ENCODE data around the gene CFAP52. TPM values are rescaled to one million over a fixed set of nuclear protein-coding genes. Genes with fewer than 3 reads are reported as not detected.

CFAP52 gene
- total and polyA plus RNA-seq, 2 of the 13 experiments (the other 11 are each of a cell fraction or from before 2014, with no cell fraction given) = not detected

- no peak for TF ChIP-seq AHR (CRISPR knock-in tag; IDR thresholded peaks at IDR 0.05)
- TF ChIP-seq ATF7 (IDR thresholded peaks at IDR 0.05) = no peak
- no peak for TF ChIP-seq ATF7 (CRISPR knock-in tag; IDR thresholded peaks at IDR 0.05)
- TF ChIP-seq GATAD2A (CRISPR knock-in tag; IDR thresholded peaks at IDR 0.05) = peak; percentile 45; the same call in 1 of the 2 replicates
- TF ChIP-seq SETDB1 (CRISPR knock-in tag; IDR thresholded peaks at IDR 0.05; ENCODE audit: borderline replicate concordance) = no peak
- no peak for TF ChIP-seq ZNF841 (CRISPR knock-in tag; IDR thresholded peaks at IDR 0.05; ENCODE audit: borderline replicate concordance)
- no peak for TF ChIP-seq ZNF839 (CRISPR knock-in tag; IDR thresholded peaks at IDR 0.05; ENCODE audit: borderline replicate concordance)
- no peak for TF ChIP-seq LBX2 (CRISPR knock-in tag; IDR thresholded peaks at IDR 0.05; ENCODE audit: borderline replicate concordance)
- TF ChIP-seq HHEX (CRISPR knock-in tag; IDR thresholded peaks at IDR 0.05) = no peak
- no peak for TF ChIP-seq ATF5 (CRISPR knock-in tag; IDR thresholded peaks at IDR 0.05; ENCODE audit: low read depth)
- no peak for TF ChIP-seq PLSCR1 (CRISPR knock-in tag; IDR thresholded peaks at IDR 0.05; ENCODE audit: borderline replicate concordance)
- no peak; the same call in 1 of the 2 replicates for TF ChIP-seq HNF4G (IDR thresholded peaks at IDR 0.05; ENCODE audit: borderline replicate concordance, low read depth, low read length)
- TF ChIP-seq HNF4G (CRISPR knock-in tag; IDR thresholded peaks at IDR 0.05; ENCODE audit: borderline replicate concordance, low read depth) = no peak
- no peak for TF ChIP-seq NPAS2 (CRISPR knock-in tag; IDR thresholded peaks at IDR 0.05; ENCODE audit: borderline replicate concordance)
- TF ChIP-seq ZBTB21 (CRISPR knock-in tag; IDR thresholded peaks at IDR 0.05) = peak; percentile 62; the same call in 1 of the 2 replicates
- TF ChIP-seq ETS1 (CRISPR knock-in tag; IDR thresholded peaks at IDR 0.05) = no peak
- no peak; the same call in 1 of the 2 replicates for TF ChIP-seq DPF2 (CRISPR knock-in tag; IDR thresholded peaks at IDR 0.05; ENCODE audit: borderline replicate concordance, low read depth)
- TF ChIP-seq TAF1 (CRISPR knock-in tag; IDR thresholded peaks at IDR 0.05) = no peak
- no peak for TF ChIP-seq DBP (CRISPR knock-in tag; IDR thresholded peaks at IDR 0.05; ENCODE audit: not compliant biosample characterization)
- no peak for TF ChIP-seq FOXM1 (CRISPR knock-in tag; IDR thresholded peaks at IDR 0.05)
- TF ChIP-seq ZSCAN5A (CRISPR knock-in tag; IDR thresholded peaks at IDR 0.05; ENCODE audit: borderline replicate concordance) = no peak
- TF ChIP-seq ZNF296 (CRISPR knock-in tag; conservative IDR thresholded peaks at IDR 0.05) = no peak
- TF ChIP-seq ZBTB42 (CRISPR knock-in tag; IDR thresholded peaks at IDR 0.05) = no peak
- TF ChIP-seq TFDP2 (CRISPR knock-in tag; IDR thresholded peaks at IDR 0.05) = no peak
- no peak for TF ChIP-seq BHLHE40 (IDR thresholded peaks at IDR 0.05; ENCODE audit: low read length)
Measured at GRCh38 chr17:9684955-9685621, 108.6 kb downstream of the CFAP52 start (continued).
